H1 (cell line): ENCODE results near the gene RPSA.

Source experiments
- BACH1 ChIP-seq: IDR thresholded peaks from 2 replicates; pipeline ENCODE4 v1.6.1; 2012; ENCODE audit warnings: low read length, improper control_type of control experiment
- CBX5 ChIP-seq: fragments of 300-800, 300-1000 bp; sonication (generic); IDR thresholded peaks from 2 replicates; pipeline ENCODE4 v1.7.1; 2016; ENCODE audit warnings: antibody characterized with exemption, low read length, low read depth
- CEBPB ChIP-seq: IDR thresholded peaks from 2 replicates; pipeline ENCODE4 v1.6.1; 2012; ENCODE audit warnings: low read depth, low read length
- EP300 ChIP-seq, 2 experiments: IDR thresholded peaks; 1 replicate in 1 of 2; 2 replicates in 1 of 2; pipeline ENCODE4 v1.6.1; 2011 to 2012; ENCODE audit warnings: low read depth in 2 of 2, low read length in 2 of 2, mild to moderate bottlenecking in 2 of 2, borderline replicate concordance in 1 of 2, inconsistent platforms in 1 of 2, moderate library complexity in 1 of 2
- EZH2 ChIP-seq: fragments of 200-600 bp; sonication (generic); IDR thresholded peaks from 2 replicates; pipeline ENCODE4 v1.7.1; 2012; ENCODE audit warnings: low read depth, mild to moderate bottlenecking, moderate library complexity, low read length, inconsistent platforms; ENCODE audit not compliant: severe bottlenecking
- JUN ChIP-seq: IDR thresholded peaks from 2 replicates; pipeline ENCODE4 v1.6.1; 2011; ENCODE audit warnings: low read depth, mild to moderate bottlenecking, improper control_type of control experiment, low read length
- POLR2A ChIP-seq, 2 experiments: IDR thresholded peaks; 1 replicate in 1 of 2; 2 replicates in 1 of 2; pipeline ENCODE4 v1.6.1; 2011; ENCODE audit warnings: low read depth in 2 of 2, low read length in 2 of 2, mild to moderate bottlenecking in 2 of 2; ENCODE audit errors: control extremely low read depth in 1 of 2
- RAD21 ChIP-seq, 2 experiments: IDR thresholded peaks in 1 of 2; conservative IDR thresholded peaks in 1 of 2; 2 replicates each; pipeline ENCODE4 v1.6.1; 2011; ENCODE audit warnings: low read depth in 2 of 2, low read length in 2 of 2, improper control_type of control experiment in 1 of 2, inconsistent platforms in 1 of 2, mild to moderate bottlenecking in 1 of 2, moderate library complexity in 1 of 2
- RFX5 ChIP-seq: IDR thresholded peaks from 2 replicates; pipeline ENCODE4 v1.6.1; 2011; ENCODE audit warnings: low read depth, low read length, improper control_type of control experiment, borderline replicate concordance
- RNF2 ChIP-seq: fragments of 200-900, 300-1000 bp; sonication (generic); IDR thresholded peaks from 2 replicates; pipeline ENCODE4 v1.7.1; 2016; ENCODE audit warnings: borderline replicate concordance, low read depth, mild to moderate bottlenecking, antibody characterized with exemption, low read length; ENCODE audit not compliant: poor library complexity, severe bottlenecking; ENCODE audit errors: missing control alignments
- TF ChIP-seq, protein P1 (sequence below), 3 experiments: IDR thresholded peaks; 1 replicate in 2 of 3; 2 replicates in 1 of 3; pipeline versions ENCODE4 v1.5.1 to v1.6.1; 2011; ENCODE audit warnings: low read length in 3 of 3, mild to moderate bottlenecking in 3 of 3, inconsistent platforms in 2 of 3, low read depth in 1 of 3, moderate library complexity in 1 of 3; ENCODE audit not compliant: insufficient read depth in 1 of 3; ENCODE audit errors: control extremely low read depth in 1 of 3
- TF ChIP-seq, protein P2 (sequence below): IDR thresholded peaks from 2 replicates; pipeline ENCODE4 v1.6.1; 2011; ENCODE audit warnings: low read length, improper control_type of control experiment

DNA sequence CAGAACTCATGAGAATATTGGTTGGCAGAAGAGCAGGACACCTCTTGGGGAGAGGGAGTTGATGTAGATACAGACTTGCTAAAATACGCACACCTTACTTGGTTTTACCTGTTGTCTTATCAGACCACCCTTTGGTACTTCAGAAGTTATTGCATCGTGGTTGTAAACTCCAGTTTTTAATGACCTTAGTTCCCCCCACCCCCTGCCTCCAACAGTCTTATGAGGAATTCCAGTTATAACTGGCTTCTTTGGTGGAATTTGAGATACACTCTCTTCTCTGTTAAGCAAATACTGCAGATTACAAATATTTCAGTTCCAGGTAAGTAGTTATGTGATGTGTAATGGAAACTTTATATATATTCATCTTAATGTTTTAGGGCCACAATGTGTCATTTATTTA lies 18.4 kb upstream of the RPSA start:
- TF ChIP-seq RFX5, result no peak
- TF ChIP-seq, protein P1, sequence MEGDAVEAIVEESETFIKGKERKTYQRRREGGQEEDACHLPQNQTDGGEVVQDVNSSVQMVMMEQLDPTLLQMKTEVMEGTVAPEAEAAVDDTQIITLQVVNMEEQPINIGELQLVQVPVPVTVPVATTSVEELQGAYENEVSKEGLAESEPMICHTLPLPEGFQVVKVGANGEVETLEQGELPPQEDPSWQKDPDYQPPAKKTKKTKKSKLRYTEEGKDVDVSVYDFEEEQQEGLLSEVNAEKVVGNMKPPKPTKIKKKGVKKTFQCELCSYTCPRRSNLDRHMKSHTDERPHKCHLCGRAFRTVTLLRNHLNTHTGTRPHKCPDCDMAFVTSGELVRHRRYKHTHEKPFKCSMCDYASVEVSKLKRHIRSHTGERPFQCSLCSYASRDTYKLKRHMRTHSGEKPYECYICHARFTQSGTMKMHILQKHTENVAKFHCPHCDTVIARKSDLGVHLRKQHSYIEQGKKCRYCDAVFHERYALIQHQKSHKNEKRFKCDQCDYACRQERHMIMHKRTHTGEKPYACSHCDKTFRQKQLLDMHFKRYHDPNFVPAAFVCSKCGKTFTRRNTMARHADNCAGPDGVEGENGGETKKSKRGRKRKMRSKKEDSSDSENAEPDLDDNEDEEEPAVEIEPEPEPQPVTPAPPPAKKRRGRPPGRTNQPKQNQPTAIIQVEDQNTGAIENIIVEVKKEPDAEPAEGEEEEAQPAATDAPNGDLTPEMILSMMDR (IDR thresholded peaks at IDR 0.05; ENCODE audit: control extremely low read depth in 1 of 3, insufficient read depth in 1 of 3, low read depth in 1 of 3, low read length in 3 of 3), result no peak
- TF ChIP-seq, protein P2, sequence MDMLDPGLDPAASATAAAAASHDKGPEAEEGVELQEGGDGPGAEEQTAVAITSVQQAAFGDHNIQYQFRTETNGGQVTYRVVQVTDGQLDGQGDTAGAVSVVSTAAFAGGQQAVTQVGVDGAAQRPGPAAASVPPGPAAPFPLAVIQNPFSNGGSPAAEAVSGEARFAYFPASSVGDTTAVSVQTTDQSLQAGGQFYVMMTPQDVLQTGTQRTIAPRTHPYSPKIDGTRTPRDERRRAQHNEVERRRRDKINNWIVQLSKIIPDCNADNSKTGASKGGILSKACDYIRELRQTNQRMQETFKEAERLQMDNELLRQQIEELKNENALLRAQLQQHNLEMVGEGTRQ, result no peak
- no peak for TF ChIP-seq EZH2
- no peak for TF ChIP-seq BACH1
- no peak for TF ChIP-seq EP300 (IDR thresholded peaks at IDR 0.05; ENCODE audit: borderline replicate concordance in 1 of 2, low read depth in 2 of 2, low read length in 2 of 2)
- TF ChIP-seq RNF2, result no peak
- no peak for TF ChIP-seq JUN
- TF ChIP-seq POLR2A (IDR thresholded peaks at IDR 0.05; ENCODE audit: control extremely low read depth in 1 of 2, low read depth in 2 of 2, low read length in 2 of 2), result no peak
- no peak for TF ChIP-seq RAD21 (IDR thresholded peaks at IDR 0.05 in 1 of 2, conservative IDR thresholded peaks at IDR 0.05 in 1 of 2; ENCODE audit: low read depth in 2 of 2, low read length in 2 of 2)
- TF ChIP-seq CBX5, result no peak
- TF ChIP-seq CEBPB, result no peak
